Measurements from ENCODE around the gene RMDN2. TPM values are rescaled to one million over a fixed set of nuclear protein-coding genes. Genes with fewer than 3 reads are reported as not detected.

The RMDN2 gene
- total RNA-seq, result 4.6 and 5.1 TPM in 2 replicates

GRCh38 chr2:37925063-37925897, at the start of gene RMDN2:
RMDN2 (plus strand) TSS chr2:37925287; CDS start chr2:37929278, 3,991 bp downstream.

Other genes starting within 250 kb of the RMDN2 start
- gene CYP1B1, start 150.9 kb downstream of the RMDN2 start, total RNA-seq, result 31.1 and 184 TPM in 2 replicates

Data from smooth muscle cell of trachea (primary cell).